HTERT RPE-1 (cell line): ENCODE measurements around the gene TPSG1.
"Not testable (repeated sequence)": the region's sequence is repeated elsewhere in the genome, so short reads cannot be mapped to it uniquely, and the experiment has no call there.

ENCODE experiments used
- in situ Hi-C: fragments of 300-500 bp; cut with MboI; formaldehyde crosslinking; loops from 4 replicates; pipeline ENCODE4 v1.14.3; 2020; ENCODE audit warnings: low sequenced_read_pairs

The TPSG1 gene

DNA sequence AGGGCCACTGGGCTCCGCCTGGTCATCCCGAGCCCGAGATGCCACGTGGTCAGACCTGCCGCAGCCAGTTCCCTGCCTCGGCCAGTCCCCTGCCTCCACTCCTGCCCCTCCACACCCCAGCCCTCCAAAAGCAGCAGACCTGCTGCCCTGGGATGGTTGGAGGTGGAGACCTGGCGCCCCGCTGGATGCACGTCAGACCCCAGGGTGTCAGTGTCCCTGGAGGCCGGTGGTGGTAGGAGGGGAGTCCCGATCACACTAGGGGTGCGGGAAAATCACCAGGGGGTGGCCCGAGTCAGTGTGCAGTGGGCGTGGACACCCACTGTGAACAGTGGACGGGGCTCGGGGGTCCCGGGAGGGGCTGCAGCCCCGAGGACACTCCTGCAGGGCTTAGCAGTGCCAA, 26.9 kb downstream of the TPSG1 start:
- in situ Hi-C loops: no loop called here

DNA sequence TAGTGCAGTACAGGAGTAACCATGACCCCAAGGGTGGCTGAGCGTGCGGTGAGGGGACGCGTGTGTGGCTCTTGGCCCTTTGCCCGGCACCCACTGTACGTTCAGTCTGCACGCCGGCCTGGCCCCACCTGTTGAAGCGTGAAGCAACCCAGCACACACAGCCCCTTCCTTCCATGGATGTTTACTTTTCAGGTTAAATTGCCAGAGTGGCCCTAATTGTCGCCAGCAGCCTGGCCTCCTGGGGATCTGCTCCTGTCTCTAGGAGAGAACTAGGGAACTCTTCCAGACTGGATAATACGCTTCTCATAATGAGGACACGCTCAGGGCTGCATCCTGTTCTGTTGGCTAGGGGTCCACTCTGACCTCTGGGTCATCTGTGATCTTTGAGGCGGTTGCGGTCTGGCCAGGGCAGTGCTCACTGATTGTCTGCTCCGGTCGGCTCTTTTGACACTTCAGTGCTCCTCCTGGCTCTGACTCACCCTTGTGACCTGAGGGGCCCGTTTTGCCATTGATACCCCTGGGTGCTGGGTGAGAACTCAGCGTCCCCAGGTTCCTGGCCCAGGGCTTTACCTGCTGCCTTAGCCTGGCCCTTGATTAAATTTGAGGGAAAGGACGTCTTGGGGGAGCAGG, 27.7 kb downstream of the TPSG1 start:
- in situ Hi-C loops: no loop called here

DNA sequence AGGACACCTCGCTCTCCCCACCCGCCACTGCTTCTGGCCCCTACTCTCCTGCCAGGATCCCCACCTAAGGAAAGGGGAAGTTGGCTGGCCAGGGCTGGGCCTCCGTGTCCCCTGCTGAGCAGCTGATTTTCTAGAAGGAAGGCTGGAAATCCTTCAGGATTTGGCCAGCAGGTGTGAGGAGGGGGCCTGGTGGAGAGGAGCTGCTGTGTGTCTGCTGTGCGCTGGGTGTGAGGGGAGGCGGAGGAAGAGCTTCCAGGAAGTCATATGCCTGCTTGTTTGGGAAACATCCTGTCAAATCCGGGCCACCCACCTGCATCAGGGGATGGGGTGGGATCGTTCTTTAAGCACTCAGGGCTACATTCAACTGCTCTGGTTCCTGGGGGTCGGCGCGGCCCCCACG, 28.6 kb downstream of the TPSG1 start:
- in situ Hi-C loops: no loop called here

DNA sequence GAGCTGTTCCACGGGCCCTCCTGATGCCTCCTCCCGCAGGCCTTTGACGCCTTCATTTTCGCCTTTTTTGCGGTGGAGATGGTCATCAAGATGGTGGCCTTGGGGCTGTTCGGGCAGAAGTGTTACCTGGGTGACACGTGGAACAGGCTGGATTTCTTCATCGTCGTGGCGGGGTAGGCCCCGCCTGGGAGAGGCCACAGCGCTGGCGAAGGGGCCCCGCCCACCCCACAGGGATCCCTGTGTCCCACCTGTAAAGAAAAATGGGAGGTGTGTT, 29.7 kb downstream of the TPSG1 start:
- in situ Hi-C loops: no loop called here

DNA sequence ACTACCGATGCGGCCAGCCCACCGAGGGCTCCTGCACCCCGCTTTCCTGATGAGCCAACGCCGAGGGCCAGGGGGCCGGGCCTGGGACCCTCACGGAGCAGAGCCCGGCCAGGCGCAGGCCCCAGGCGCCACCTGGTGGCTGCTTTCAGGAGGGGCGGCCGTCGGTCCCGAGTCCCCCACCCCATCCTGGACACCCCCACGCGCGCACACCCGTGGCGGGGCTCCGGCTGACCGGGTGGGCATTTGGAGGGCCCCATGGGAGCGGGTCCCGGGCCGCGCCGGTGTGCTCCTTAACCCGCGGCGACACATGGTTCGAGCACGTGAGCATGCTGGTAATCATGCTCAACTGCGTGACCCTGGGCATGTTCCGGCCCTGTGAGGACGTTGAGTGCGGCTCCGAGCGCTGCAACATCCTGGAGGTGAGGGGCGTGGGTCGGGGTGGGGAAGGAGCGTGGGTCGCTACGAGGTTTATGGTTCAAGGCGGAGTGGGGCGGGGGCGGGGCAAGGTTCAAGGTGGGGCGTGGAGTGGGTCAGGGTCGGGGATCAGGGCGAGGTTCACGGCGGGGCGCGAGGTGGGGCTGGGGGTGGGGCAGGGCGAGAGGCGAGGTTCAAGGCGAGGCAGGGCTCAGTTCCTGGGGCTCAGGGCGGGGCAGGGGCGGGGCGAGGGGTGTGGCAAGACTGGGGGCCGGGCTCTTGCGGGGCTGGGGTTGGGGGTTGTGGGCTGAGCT, 30.2 kb downstream of the TPSG1 start:
- in situ Hi-C loops: no loop called here

DNA sequence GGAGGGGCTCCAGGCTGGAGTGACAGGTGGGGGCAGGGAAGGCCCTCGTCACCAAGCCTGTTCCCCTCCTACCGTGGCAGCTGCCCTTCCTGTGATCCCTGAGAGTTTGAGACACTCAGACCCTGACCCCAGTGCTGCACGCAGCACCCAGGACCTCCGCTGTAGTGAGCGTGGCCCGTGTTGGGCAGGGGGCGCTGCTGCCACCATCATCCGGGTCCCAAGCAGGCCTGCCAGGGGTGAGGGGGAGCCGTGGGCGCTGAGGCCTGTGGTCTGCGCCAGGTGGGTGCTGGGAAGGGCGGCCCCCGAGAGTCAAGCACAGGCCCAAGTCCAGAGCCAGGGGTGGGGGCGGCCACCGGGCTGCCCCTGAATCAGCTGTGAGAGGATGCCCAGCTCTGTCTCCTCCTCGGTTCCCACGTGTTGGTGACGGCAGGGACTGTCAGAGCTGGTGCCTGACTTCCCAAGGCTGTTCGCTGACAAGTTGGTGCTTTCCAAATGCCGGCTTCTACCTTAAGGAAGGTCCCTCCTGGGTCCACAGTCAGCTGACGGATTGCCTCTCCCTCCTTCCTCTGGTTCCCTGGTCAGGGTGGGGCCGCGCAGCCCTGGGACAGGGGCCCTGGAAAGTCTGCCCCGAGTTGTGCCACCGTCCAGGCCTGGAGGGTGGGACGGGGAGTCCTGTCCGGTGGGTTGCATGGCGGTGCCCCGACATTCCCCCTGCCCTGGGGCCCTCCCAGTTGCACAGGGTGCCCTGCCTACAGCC, 31.1 kb downstream of the TPSG1 start:
- in situ Hi-C loops: no loop called here

DNA sequence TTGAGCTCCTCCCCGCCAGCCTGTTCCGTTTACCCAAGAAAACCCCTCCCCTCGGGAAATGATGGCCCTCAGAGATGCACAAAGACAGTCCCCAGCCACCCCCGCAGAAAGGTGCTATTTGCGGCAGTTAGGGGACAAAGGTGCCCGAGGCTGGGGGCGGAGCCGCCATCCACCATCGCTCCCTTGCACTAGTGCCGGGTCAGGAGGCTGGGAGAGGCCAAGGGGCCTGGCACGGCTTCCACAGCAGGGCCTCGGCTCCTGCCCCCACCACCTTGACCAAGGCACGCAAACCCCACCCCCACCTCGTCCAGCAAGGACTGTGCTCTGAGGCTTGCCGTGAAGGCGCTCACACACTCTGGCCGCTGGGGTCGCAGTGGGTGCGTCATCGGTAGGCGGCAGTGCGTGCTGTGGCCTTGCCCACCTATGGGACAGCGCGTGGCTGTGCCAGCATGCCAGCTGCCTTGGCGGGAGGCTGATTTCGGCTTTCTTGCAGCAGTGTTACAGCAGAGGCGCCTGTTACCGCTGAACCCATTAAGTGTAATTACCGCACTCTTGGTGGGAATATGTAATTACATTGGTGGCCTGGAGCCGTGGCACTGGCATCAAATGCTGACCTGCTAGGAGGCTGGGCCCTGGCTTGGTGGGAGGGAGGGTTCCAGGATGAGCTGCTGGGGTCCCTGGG, 31.8 kb downstream of the TPSG1 start:
- in situ Hi-C loops: no loop called here

DNA sequence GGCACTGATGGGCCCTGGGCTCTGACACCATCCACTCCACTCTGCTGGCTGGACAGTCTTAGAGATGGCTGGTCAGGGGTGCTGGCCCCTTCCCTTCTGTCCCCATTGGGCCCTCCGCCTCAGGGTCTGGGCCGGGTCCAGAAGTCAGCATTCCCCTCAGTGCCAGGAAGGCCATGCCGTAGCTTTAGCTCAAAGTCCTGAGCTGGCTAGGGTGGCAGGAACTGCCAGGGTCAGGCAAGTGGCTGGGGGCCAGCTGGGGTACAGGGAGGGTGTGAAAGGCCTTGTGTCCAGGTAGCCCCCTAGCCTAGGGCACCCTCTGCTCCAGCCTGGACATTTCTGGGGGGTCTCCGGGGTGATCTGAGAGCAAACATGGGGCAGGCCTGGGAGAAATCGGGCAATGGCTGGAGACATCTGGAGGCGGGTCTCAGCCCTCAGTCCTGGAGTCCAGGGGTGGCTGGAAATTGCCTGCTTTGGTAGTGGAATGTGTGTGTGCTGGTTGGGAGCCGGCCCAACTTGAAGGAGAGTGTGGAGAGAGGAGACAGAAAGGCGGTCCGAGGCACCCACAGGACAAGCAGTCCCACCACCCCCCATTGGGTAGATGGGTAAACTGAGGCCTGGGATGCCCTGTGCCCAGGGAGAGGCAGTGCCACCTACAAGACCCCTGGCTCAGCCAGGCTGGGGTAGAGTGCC, 32.5 kb downstream of the TPSG1 start:
- in situ Hi-C loops: no loop called here

DNA sequence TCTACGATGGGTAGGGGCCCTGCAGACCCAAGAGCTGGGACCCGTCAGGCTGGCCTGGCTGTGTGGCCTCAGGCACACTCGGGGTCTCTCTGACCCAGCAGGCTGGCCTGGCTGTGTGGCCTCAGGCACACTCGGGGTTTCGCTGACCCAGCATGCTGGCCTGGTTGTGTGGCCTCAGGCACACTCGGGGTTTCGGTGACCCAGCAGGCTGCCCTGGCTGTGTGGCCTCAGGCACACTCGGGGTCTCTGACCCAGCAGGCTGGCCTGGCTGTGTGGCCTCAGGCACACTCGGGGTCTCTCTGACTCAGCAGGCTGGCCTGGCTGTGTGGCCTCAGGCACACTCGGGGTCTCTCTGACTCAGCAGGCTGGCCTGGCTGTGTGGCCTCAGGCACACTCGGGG, 34.3 kb downstream of the TPSG1 start:
- in situ Hi-C loops: not testable (repeated sequence)

DNA sequence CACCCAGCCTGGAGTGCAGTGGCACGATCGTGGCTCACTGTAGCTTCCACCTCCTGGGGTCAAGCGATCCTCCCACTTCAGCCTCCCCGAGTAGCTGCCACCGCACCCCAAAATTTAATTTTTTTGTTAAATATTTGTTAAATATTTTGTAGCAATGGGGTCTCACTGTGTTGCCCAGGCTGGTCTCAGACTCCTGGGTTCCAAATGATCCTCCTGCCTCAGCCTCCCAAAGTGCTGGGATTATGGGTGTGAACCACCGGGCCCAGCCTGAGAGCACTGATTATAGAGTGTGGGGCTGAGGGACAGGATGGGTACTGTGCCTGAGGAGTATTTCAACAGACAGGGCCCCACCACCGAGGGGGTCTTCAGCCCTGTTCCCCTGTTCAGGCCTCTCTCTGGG, 35.6 kb downstream of the TPSG1 start:
- in situ Hi-C loops: no loop called here

DNA sequence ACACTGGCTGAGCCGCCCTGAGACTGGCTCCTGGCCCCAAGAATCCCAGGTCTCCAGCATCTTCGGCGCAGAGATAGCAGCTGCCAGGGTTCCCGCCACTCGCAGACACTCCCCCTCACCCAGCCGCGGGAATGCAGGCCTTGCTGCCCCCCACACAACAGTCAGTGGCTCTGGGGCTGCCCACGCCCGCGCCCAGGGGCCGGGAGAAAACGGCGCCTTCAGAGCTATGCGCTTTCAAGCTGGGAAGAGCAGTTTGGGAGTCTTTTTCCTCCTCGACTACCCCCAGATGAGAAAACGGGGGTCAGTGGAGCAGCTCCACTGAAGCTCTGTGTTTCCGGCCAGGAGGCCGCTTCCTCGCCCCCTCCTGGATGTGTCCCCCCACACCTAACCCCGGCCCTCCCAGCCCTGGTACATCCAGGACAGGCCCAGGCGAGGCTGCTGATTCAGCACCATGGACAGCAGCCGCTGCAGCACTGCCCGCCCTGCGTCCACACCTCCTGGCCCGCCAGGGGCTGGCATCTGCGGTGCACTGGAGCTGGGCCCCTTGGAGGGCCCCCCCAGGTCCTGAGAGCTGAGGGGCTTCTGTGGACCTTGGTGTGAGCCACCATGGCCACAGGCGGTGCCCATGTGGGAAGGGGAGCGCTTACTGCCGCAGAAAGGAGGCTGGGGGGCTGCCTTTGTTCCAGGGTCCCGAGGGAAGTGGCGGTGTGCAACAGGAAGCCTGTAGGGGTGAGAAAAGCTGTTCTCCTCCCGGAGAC, 36.5 kb downstream of the TPSG1 start:
- in situ Hi-C loops: no loop called here

DNA sequence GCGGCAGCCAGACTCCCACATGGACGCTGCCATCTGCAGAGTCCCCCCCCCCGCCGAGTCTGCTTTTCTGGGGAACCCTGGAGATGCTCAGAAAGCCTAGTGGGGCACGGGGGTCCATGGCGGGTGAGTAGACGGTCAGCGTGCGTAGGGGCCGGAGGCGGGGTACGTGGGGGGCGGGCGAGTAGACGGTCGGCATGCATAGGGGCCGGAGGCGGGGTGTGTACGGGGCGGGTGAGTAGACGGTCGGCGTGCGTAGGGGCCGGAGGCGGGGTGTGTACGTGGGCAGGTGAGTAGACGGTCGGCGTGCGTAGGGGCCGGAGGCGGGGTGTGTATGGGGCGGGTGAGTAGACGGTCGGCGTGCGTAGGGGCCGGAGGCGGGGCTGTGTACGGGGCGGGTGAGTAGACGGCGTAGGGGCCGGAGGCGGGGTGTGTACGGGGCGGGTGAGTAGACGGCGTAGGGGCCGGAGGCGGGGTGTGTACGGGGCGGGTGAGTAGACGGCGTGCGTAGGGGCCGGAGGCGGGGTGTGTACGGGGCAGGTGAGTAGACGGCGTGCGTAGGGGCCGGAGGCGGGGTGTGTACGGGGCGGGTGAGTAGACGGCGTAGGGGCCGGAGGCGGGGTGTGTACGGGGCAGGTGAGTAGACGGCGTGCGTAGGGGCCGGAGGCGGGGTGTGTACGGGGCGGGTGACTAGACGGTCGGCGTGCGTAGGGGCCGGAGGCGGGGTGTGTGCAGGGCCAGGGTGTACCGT, 39.4 kb downstream of the TPSG1 start:
- in situ Hi-C loops: not testable (repeated sequence)

DNA sequence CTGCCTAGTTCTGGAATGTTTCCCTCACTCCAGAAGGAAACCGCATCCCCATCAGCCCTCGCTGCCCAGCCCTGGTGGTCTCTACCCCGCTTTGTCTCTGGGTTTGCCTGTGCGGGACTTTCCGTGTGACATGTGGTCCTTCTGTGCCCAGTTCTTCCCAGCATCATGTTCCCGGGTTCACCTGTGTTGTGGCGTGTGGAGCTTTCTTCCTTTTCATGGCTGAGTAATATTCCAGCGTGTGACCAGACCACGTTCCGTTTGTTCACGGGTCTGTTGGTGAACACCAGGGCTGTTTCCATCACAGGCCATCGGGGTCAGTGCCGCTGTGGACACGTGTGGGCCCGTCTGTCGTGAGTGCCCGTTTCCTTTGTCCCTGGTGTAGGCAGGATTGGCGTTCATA, 40.1 kb downstream of the TPSG1 start:
- in situ Hi-C loops: no loop called here

DNA sequence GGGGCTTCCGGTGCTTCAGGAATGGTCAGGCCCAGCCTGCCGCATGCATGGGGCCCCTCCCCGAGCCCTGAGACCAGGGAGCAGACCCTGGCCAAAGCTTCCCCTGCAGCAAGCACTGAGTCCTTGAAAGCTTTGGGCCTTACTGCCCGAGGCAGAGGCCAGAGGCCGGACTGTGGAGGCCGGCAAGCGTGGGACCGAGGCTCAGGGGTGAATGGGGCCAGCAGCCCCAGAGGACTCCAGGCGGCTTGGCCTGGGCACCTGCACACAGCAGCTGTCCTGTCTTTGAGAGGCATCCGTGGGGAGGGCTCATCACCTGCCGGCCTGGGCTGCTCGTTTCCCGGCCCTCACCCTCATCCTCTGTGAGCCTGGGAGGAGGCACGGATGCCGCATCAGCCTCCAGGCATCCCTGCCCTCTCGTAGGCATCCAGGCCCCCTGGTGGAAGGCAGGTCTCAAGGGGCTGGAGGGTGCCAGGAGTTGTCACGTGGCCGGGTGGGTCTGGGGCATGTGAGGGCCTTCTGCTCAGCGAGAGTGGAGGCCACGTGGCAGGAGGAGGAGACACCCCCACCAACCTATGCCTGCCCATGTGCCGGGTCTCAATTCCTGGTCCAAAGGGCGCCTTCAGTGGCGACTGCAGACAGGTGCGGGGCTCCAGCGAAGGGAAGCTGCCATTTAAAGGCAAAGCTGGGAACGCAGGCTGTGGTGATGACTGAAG, 40.8 kb downstream of the TPSG1 start:
- in situ Hi-C loops: no loop called here

DNA sequence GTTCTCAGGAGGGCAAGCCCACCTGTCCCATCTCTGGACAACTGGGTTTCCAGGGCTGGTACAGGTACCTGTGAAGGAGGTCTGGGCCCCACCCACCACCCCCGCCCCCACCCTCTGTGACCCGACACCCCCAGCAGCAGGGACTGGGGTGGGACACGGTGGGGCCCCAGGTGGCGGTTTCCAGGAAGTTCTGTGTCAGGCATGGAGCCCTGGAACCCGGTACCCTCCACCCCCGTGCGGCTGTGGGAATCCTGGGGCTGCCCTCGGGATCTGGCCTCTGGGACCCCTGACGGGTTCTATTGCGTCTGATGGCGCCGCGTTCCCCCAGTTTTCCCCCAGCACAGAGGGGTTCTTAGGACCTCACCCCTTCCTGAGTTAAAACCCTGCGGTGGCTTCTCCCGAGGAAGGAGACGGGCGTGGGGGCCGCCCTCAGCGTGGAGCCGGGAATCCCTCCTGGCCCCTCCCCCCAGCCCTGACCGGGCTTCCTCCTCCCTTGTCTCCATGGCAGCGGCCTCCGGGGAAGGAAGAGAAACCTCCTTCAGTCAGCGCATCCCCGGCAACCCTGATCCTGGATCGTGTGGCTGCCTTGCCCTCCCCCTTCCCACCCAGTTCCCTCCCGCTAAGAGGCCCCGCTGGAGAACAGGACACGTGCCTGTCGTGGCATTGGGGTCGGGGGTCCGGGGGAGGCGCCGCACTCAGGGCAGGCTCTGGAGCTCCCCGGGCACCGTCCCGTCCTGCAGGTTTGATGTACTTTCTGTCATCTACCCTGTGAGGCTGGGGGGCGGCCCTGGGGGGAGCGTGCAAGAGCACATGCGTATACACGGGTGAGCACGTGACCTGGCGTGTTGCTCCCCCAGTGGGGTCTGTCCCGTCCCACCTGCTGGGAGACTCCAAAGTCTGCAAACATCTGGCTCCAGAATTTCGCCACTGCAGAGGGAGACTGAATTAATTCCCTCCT, 41.8 kb downstream of the TPSG1 start:
- in situ Hi-C loops: no loop called here

DNA sequence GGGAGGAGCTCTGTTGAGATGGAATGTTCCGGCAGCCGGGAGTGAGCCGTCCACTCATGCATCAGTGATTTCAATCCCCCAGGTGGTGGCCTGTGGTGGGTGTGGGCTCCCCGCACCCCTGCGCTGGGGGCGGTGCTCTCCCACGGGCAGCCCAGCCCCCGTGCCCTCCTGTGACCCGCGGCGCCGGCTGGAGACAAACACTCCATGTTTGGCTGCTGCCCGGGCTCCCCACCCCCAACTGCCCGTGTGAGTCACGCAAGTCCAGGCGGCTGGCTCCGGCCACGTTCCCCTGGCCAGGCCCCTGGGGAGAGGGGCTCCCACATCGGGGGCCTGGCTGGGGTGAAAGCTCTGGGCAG, 42.8 kb downstream of the TPSG1 start:
- in situ Hi-C loops: no loop called here

DNA sequence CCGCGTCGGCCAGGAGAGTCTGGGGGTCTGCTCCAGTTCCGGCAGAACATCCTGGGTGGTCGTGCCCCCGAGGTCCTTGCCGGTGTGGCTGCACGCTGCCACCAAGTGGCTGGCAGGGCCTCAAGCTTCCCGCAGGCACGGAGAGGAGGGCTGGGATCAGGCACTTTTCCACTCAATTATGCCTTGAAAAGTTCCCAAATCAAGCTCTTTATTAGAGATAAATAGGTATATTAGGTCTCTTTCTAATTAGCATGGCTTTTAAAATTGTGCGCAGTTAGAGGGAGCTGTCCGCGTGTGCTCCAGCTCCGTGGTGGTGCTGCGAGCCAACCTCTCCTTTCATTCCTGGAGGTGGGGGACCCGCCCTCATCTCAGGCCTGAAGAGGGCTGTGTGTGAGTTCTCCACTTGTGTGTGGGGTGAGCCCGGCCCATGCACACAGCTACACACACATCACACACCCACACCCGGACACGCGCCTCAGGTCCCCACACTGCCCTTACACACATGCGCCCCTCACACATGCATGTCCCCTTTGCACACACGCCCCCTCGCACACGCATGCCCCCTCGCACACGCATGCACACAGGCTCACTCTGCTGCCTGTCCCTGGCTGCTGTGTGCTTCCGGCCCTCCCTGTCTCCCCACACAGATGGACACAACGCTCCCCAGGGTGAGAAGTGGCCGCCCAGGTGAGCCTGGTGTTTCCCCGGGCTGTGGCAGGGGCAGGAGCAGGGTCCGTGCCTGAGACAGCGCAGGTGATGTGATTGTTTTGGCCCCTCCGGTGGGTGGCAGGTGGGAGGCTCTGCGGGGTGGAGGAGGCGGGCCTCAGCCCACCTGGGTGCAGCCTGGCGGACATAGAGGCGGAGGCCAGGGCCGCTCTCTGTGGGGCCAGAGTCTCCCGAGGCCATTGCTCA, 43.4 kb downstream of the TPSG1 start:
- in situ Hi-C loops: no loop called here
